Hindlimb muscle (tissue), 1 donor: ENCODE results near the gene SELENOH. TPM values are rescaled to one million over a fixed set of nuclear protein-coding genes. Genes with fewer than 3 reads are reported as not detected.

ENCODE experiments used
- DNase-seq: peaks from one replicate; pipeline ENCODE4 v3.0.0-alpha.2; 2013
- polyA plus RNA-seq: library from polyadenylated mRNA; unstranded; fragments of 120-200 nt; gene quantifications from one replicate; pipeline ENCODE4 v1.2.1, GENCODE V29; 2013; ENCODE audit not compliant: insufficient read length

The SELENOH gene
- polyA plus RNA-seq, 1 donor: 75.3 TPM

- no peak for DNase-seq
These were observed 9.9 kb downstream of the SELENOH start for GRCh38 chr11:57751176-57751575.

- DNase-seq: no peak
These were observed 10.5 kb downstream of the SELENOH start, which contains the start of gene BTBD18 for GRCh38 chr11:57751676-57752253. BTBD18 (minus strand) TSS chr11:57751819; CDS start chr11:57751188, 631 bp downstream.

GRCh38 chr11:57752954-57753353, 11.7 kb downstream of the SELENOH start:
- no peak for DNase-seq

- DNase-seq: no peak
These were observed 16.9 kb downstream of the SELENOH start for GRCh38 chr11:57758174-57758573.

GRCh38 chr11:57761301-57762234, 20.3 kb downstream of the SELENOH start, which contains the start of gene CTNND1:
CTNND1 (plus strand) TSS chr11:57761802; CDS start chr11:57791479, 29,677 bp downstream.
- peak; percentile 95 for DNase-seq

- DNase-seq: no peak
These were observed 21.1 kb downstream of the SELENOH start for GRCh38 chr11:57762235-57762861.

GRCh38 chr11:57763568-57763967, 22.3 kb downstream of the SELENOH start:
- no peak for DNase-seq

GRCh38 chr11:57764021-57764420, 22.7 kb downstream of the SELENOH start:
- no peak for DNase-seq

- no peak for DNase-seq
These were observed 23.3 kb downstream of the SELENOH start for GRCh38 chr11:57764566-57764965.

- DNase-seq: no peak
These were observed 23.7 kb downstream of the SELENOH start for GRCh38 chr11:57764972-57765371.

- no peak for DNase-seq
These were observed 29.5 kb downstream of the SELENOH start for GRCh38 chr11:57770793-57771192.

GRCh38 chr11:57771365-57771764, 30.1 kb downstream of the SELENOH start:
- no peak for DNase-seq

GRCh38 chr11:57772562-57772961, 31.3 kb downstream of the SELENOH start:
- DNase-seq: no peak

- no peak for DNase-seq
These were observed 31.8 kb downstream of the SELENOH start for GRCh38 chr11:57773026-57773598.

GRCh38 chr11:57775491-57775890, 34.2 kb downstream of the SELENOH start:
- no peak for DNase-seq

GRCh38 chr11:57776031-57776521, 34.8 kb downstream of the SELENOH start:
- DNase-seq: no peak

GRCh38 chr11:57776577-57777210, 35.4 kb downstream of the SELENOH start:
- no peak for DNase-seq

- no peak for DNase-seq
These were observed 36.7 kb downstream of the SELENOH start for GRCh38 chr11:57777969-57778317.

GRCh38 chr11:57778318-57779037, 37.2 kb downstream of the SELENOH start:
- peak; percentile 80 for DNase-seq

GRCh38 chr11:57779276-57779675, 38.0 kb downstream of the SELENOH start:
- DNase-seq: no peak

GRCh38 chr11:57781529-57781943, 40.2 kb downstream of the SELENOH start:
- DNase-seq: no peak

GRCh38 chr11:57785072-57785471, 43.8 kb downstream of the SELENOH start:
- no peak for DNase-seq
